Smooth muscle cell (in vitro differentiated cells): Measurements from ENCODE around the gene SCGB1C1. TPM values are rescaled to one million over a fixed set of nuclear protein-coding genes. Genes with fewer than 3 reads are reported as not detected.

Experiments used
- DNase-seq: peaks from one replicate; lab custom pipeline; 2025; ENCODE audit not compliant: unreplicated experiment; lab: John Stamatoyannopoulos, UW
- H2AFZ ChIP-seq: fragments of 200-600 bp; sonication (generic); 2 replicates; pipeline ENCODE4 v1.6.0; 2016; ENCODE audit warnings: antibody characterized with exemption, low read depth, mild to moderate bottlenecking
- H3F3A ChIP-seq: fragments of 200-600 bp; sonication (generic); 2 replicates; pipeline ENCODE4 v1.6.0; 2017; ENCODE audit warnings: antibody characterized with exemption, low read depth
- H3K27ac ChIP-seq: fragments of 200-600 bp; sonication (generic); 2 replicates; pipeline ENCODE4 v1.5.1; 2016; ENCODE audit warnings: low read depth, mild to moderate bottlenecking
- H3K27me3 ChIP-seq: fragments of 200-600 bp; sonication (generic); 2 replicates; pipeline ENCODE4 v1.6.1; 2016; ENCODE audit warnings: low read depth, mild to moderate bottlenecking
- H3K36me3 ChIP-seq: fragments of 200-600 bp; sonication (generic); 2 replicates; pipeline ENCODE4 v1.5.1; 2016; ENCODE audit warnings: low read depth
- H3K4me1 ChIP-seq: fragments of 200-600 bp; sonication (generic); 2 replicates; pipeline ENCODE4 v1.5.1; 2016; ENCODE audit warnings: low read depth
- H3K4me2 ChIP-seq: fragments of 200-600 bp; sonication (generic); 2 replicates; pipeline ENCODE4 v1.6.0; 2016; ENCODE audit warnings: mild to moderate bottlenecking
- H3K4me3 ChIP-seq: fragments of 200-600 bp; sonication (generic); 2 replicates; pipeline ENCODE4 v1.5.1; 2016; ENCODE audit warnings: mild to moderate bottlenecking
- H3K79me2 ChIP-seq: fragments of 200-600 bp; sonication (generic); 2 replicates; pipeline ENCODE4 v1.6.0; 2016; ENCODE audit warnings: low read depth, mild to moderate bottlenecking
- H3K9ac ChIP-seq: fragments of 200-600 bp; sonication (generic); 2 replicates; pipeline ENCODE4 v1.6.0; 2016; ENCODE audit warnings: low read depth
- H3K9me3 ChIP-seq: fragments of 200-600 bp; sonication (generic); replicated peaks from 2 replicates; pipeline ENCODE4 v1.5.1; 2016; ENCODE audit warnings: low read depth
- H4K20me1 ChIP-seq: fragments of 200-600 bp; sonication (generic); 2 replicates; pipeline ENCODE4 v1.6.0; 2016; ENCODE audit warnings: low read depth
- WGBS: methylation state at CpG from one replicate; pipeline ENCODE4 v1.1.7; 2016; ENCODE audit warnings: low lambda C conversion rate; 5-methylcytosine and 5-hydroxymethylcytosine counted together
- polyA plus RNA-seq: library from polyadenylated mRNA; unstranded; fragments of >200 nt; fragmentation: Nextera tagmentation; extraction: Ambion mirVana; gene quantifications from 2 replicates; pipeline ENCODE4 v1.2.1, GENCODE V29; 2016
- total RNA-seq: library from RNA; depleted of rRNA; stranded (reverse); fragments of >200 nt; gene quantifications from 2 replicates; pipeline ENCODE4 v1.2.3, GENCODE V29; 2014
- TF ChIP-seq, protein P1 (sequence below): fragments of 200-600 bp; sonication (generic); IDR thresholded peaks from 2 replicates; pipeline ENCODE4 v1.5.1; 2017; ENCODE audit warnings: borderline replicate concordance, mild to moderate bottlenecking, antibody characterized with exemption; ENCODE audit not compliant: insufficient read depth, poor library complexity, severe bottlenecking

SCGB1C1 gene
- total and polyA plus RNA-seq, 2 experiments from 2014 or later, result not detected

GRCh38 chr11:203056-203944 is 10.4 kb downstream of the SCGB1C1 start:
- Histone ChIP-seq H3K4me2 (no peak overlapping the region), H3K4me3 (no peak overlapping the region), H3K4me1 (peaks cover 6% of the 10 kb centered on the region), H3K27ac (no peak overlapping the region), H4K20me1 (peaks cover 71% of the 10 kb centered on the region), H2AFZ (no peak overlapping the region), H3F3A (peaks cover 7% of the 10 kb centered on the region), H3K9me3 (no peaks in the 10 kb centered on the region), H3K9ac (no peak overlapping the region), H3K27me3 (no peaks in the 10 kb centered on the region), H3K79me2 (peaks cover 46% of the 10 kb centered on the region), H3K36me3 (no peaks in the 10 kb centered on the region)
- 99% methylated on average over 7 of the region's 7 CpGs for WGBS
- no peak for DNase-seq
- TF ChIP-seq, protein P1, sequence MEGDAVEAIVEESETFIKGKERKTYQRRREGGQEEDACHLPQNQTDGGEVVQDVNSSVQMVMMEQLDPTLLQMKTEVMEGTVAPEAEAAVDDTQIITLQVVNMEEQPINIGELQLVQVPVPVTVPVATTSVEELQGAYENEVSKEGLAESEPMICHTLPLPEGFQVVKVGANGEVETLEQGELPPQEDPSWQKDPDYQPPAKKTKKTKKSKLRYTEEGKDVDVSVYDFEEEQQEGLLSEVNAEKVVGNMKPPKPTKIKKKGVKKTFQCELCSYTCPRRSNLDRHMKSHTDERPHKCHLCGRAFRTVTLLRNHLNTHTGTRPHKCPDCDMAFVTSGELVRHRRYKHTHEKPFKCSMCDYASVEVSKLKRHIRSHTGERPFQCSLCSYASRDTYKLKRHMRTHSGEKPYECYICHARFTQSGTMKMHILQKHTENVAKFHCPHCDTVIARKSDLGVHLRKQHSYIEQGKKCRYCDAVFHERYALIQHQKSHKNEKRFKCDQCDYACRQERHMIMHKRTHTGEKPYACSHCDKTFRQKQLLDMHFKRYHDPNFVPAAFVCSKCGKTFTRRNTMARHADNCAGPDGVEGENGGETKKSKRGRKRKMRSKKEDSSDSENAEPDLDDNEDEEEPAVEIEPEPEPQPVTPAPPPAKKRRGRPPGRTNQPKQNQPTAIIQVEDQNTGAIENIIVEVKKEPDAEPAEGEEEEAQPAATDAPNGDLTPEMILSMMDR, result no peak

DNA sequence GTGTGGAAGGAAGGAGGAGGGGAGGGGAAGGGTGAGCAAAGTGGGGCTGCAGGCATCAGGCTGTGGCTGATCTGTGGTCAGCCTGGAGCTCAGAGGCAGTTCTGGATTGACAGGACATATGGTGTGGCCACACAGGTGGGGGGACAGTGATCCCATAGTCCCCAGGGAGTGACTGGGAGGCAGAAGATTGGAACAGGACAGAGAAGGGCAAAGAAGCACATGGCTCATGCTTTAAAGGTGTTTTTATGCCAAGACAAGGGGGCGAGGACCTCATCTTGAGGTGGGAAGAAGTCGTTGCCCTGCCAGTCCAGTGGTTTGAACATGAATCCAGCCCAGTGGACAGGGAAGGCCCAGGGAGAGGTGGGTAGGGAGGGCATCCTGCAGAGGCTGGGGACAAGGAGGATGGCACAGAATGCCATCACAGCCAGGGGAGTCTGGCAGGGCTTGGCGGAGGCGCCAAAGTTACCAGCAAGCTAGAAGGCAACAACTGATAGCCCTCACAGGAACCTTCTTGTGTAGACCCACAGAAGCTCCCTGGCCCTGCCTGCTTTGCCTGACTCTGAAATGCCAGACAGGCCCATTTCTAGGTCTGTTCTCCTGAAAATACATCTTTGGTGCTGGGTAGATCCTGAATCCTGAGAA is 11.2 kb downstream of the SCGB1C1 start:
- Histone ChIP-seq H3K4me3 (no peak overlapping the region), H3K4me1 (peaks cover 6% of the 10 kb centered on the region), H3K36me3 (no peaks in the 10 kb centered on the region), H4K20me1 (peaks cover 64% of the 10 kb centered on the region), H3F3A (peaks cover 8% of the 10 kb centered on the region), H3K79me2 (peaks cover 53% of the 10 kb centered on the region), H3K4me2 (no peak overlapping the region), H3K27me3 (no peaks in the 10 kb centered on the region), H3K9ac (no peak overlapping the region), H3K9me3 (no peaks in the 10 kb centered on the region), H3K27ac (no peak overlapping the region), H2AFZ (no peak overlapping the region)
- DNase-seq, result no peak
- 100% methylated on average over 4 of the region's 4 CpGs for WGBS
- TF ChIP-seq, protein P1, result no peak

DNA sequence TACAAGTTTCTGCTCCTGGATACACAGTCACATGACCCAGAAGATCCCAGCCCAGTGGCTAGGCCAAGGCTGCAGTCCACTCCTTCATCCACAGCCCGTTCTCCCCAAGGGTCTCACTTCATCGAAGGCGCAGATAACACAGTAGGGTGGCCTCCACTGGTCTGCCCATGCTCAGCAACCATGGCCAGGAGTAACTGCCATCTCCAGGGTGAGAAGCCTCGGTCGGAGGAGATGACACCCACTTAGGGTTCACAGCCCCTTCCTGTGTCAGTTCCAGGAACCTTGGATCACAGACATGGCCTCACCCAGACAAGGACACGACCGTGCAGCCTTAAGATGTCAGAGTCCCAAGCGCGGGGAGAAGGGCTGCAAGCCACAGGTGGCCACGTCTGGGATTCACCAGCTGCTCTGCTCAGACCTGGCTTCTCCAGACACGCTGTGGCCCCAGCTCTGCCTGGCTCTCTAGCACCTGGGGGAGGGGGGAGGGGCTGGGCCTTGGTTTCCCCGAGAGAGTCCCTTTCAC is 11.8 kb downstream of the SCGB1C1 start:
- Histone ChIP-seq H3K9ac (no peak overlapping the region), H4K20me1 (peaks cover 67% of the 10 kb centered on the region), H3K4me3 (no peak overlapping the region), H3K27me3 (no peaks in the 10 kb centered on the region), H3K36me3 (no peaks in the 10 kb centered on the region), H2AFZ (no peak overlapping the region), H3K4me2 (no peak overlapping the region), H3K4me1 (peaks cover 10% of the 10 kb centered on the region), H3K27ac (no peak overlapping the region), H3F3A (peaks cover 8% of the 10 kb centered on the region), H3K9me3 (no peaks in the 10 kb centered on the region), H3K79me2 (peaks cover 59% of the 10 kb centered on the region)
- WGBS, result 95% methylated on average over 12 of the region's 12 CpGs
- DNase-seq, result no peak
- TF ChIP-seq, protein P1, result no peak
